Mesendoderm (in vitro differentiated cells): ENCODE results near the gene TSPEAR.
"Not testable (repeated sequence)": the region's sequence is repeated elsewhere in the genome, so short reads cannot be mapped to it uniquely, and the experiment has no call there.

Source experiments
- DNase-seq: peaks from one replicate; pipeline ENCODE4 v3.0.0; 2013
- H2AK5ac ChIP-seq: 2 replicates; pipeline ENCODE4 v1.6.1; 2013; ENCODE audit warnings: low read length, inconsistent platforms
- H2BK120ac ChIP-seq: 2 replicates; pipeline ENCODE4 v1.6.1; 2013; ENCODE audit warnings: low read depth, mild to moderate bottlenecking, low read length, moderate library complexity, mixed read lengths
- H2BK15ac ChIP-seq: replicated peaks from 2 replicates; pipeline ENCODE4 v1.6.1; 2013; ENCODE audit warnings: low read depth, mild to moderate bottlenecking, moderate library complexity
- H2BK5ac ChIP-seq: 2 replicates; pipeline ENCODE4 v1.6.1; 2013; ENCODE audit warnings: low read length, inconsistent platforms
- H3K18ac ChIP-seq: 2 replicates; pipeline ENCODE4 v1.6.1; 2013; ENCODE audit warnings: mild to moderate bottlenecking, low read length, mixed read lengths
- H3K23ac ChIP-seq: one replicate; pipeline ENCODE4 v1.6.1; 2013; ENCODE audit warnings: low read length
- H3K27ac ChIP-seq: 2 replicates; pipeline ENCODE4 v1.5.1; 2013; ENCODE audit warnings: low read depth, mild to moderate bottlenecking, inconsistent platforms, low read length, moderate library complexity
- H3K27me3 ChIP-seq: 2 replicates; pipeline ENCODE4 v1.6.1; 2013; ENCODE audit warnings: low read length, control low read depth, mild to moderate bottlenecking, inconsistent platforms; ENCODE audit not compliant: insufficient read depth, poor library complexity
- H3K36me3 ChIP-seq: 2 replicates; pipeline ENCODE4 v1.6.1; 2013; ENCODE audit warnings: low read length, inconsistent platforms; ENCODE audit not compliant: control insufficient read depth, insufficient read depth
- H3K4ac ChIP-seq: one replicate; pipeline ENCODE4 v1.6.1; 2013; ENCODE audit warnings: low read depth, mild to moderate bottlenecking, low read length, moderate library complexity
- H3K4me1 ChIP-seq: 2 replicates; pipeline ENCODE4 v1.6.1; 2013; ENCODE audit warnings: low read depth, low read length, inconsistent platforms; ENCODE audit not compliant: control insufficient read depth
- H3K4me2 ChIP-seq: 2 replicates; pipeline ENCODE4 v1.6.1; 2013; ENCODE audit warnings: low read length
- H3K4me3 ChIP-seq: 2 replicates; pipeline ENCODE4 v1.5.1; 2013; ENCODE audit warnings: mild to moderate bottlenecking, low read length
- H3K56ac ChIP-seq: one replicate; pipeline ENCODE4 v1.6.1; 2013; ENCODE audit warnings: low read length
- H3K79me1 ChIP-seq: 2 replicates; pipeline ENCODE4 v1.6.1; 2013; ENCODE audit warnings: low read length, inconsistent platforms
- H3K79me2 ChIP-seq: 2 replicates; pipeline ENCODE4 v1.6.1; 2013; ENCODE audit warnings: mild to moderate bottlenecking, low read length; ENCODE audit not compliant: control insufficient read depth, insufficient read depth
- H3K9ac ChIP-seq: 2 replicates; pipeline ENCODE4 v1.6.1; 2013; ENCODE audit warnings: low read length, inconsistent platforms
- H4K5ac ChIP-seq: one replicate; pipeline ENCODE4 v1.6.1; 2013; ENCODE audit warnings: low read length
- H4K8ac ChIP-seq: one replicate; pipeline ENCODE4 v1.6.1; 2013; ENCODE audit warnings: low read depth, mild to moderate bottlenecking, control low read depth, low read length, moderate library complexity
- WGBS: extraction: QIAGEN DNeasy Blood & Tissue Kit; methylation state at CpG from one replicate; pipeline ENCODE4 v1.1.7; 2013; ENCODE audit warnings: low lambda C conversion rate, missing lambda C conversion rate; ENCODE audit not compliant: insufficient coverage; ENCODE audit errors: extremely low coverage; 5-methylcytosine and 5-hydroxymethylcytosine counted together

TSPEAR gene

DNA sequence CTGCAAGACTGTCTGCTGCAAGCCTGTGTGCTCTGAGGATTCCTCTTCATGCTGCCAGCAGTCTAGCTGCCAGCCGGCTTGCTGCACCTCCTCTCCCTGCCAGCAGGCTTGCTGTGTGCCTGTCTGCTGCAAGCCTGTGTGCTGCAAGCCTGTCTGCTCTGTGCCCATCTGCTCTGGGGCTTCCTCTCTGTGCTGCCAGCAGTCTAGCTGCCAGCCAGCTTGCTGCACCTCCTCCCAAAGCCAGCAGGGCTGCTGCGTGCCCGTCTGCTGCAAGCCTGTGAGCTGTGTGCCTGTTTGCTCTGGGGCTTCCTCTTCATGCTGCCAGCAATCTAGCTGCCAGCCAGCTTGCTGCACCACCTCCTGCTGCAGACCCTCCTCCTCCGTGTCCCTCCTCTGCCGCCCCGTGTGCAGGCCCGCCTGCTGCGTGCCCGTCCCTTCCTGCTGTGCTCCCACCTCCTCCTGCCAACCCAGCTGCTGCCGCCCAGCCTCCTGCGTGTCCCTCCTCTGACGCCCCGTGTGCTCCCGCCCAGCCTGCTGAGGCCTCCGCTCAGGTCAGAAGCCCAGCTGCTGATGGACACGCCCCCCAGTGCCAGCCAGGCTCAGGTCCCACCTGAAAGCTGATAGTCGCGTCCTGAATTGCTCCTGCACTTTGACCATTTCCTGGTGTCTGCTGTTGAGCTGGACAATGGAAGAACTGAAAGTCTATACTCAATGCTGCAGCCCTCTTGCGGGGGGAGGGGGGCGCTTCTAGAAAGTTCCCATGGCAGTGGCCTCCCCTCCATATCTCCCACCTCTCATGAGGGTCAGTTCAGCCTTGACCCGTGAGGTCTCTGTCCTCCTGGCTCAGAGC is 136.7 kb downstream of the TSPEAR start:
- no peak overlapping the region for H2AK5ac ChIP-seq
- peak; percentile 11 for DNase-seq
- H2BK120ac ChIP-seq, result no peak overlapping the region
- H3K9ac ChIP-seq, result no peak overlapping the region
- H3K4me1 ChIP-seq, result no peaks in the 10 kb centered on the region
- H3K27ac ChIP-seq, result no peak overlapping the region
- no peaks in the 10 kb centered on the region for H3K36me3 ChIP-seq
- H4K5ac ChIP-seq, result no peak overlapping the region
- no peaks in the 10 kb centered on the region for H3K79me1 ChIP-seq
- no peak overlapping the region for H2BK15ac ChIP-seq
- H3K79me2 ChIP-seq, result no peaks in the 10 kb centered on the region
- no peak overlapping the region for H3K4ac ChIP-seq
- H4K8ac ChIP-seq, result no peak overlapping the region
- H3K56ac ChIP-seq, result no peak overlapping the region
- no peak overlapping the region for H3K18ac ChIP-seq
- no CpG with 5 or more reads among the region's 21 CpGs for WGBS
- H3K4me2 ChIP-seq, result no peak overlapping the region
- no peak overlapping the region for H3K4me3 ChIP-seq
- H3K23ac ChIP-seq, result no peak overlapping the region
- H2BK5ac ChIP-seq, result no peak overlapping the region
- H3K27me3 ChIP-seq, result no peaks in the 10 kb centered on the region

DNA sequence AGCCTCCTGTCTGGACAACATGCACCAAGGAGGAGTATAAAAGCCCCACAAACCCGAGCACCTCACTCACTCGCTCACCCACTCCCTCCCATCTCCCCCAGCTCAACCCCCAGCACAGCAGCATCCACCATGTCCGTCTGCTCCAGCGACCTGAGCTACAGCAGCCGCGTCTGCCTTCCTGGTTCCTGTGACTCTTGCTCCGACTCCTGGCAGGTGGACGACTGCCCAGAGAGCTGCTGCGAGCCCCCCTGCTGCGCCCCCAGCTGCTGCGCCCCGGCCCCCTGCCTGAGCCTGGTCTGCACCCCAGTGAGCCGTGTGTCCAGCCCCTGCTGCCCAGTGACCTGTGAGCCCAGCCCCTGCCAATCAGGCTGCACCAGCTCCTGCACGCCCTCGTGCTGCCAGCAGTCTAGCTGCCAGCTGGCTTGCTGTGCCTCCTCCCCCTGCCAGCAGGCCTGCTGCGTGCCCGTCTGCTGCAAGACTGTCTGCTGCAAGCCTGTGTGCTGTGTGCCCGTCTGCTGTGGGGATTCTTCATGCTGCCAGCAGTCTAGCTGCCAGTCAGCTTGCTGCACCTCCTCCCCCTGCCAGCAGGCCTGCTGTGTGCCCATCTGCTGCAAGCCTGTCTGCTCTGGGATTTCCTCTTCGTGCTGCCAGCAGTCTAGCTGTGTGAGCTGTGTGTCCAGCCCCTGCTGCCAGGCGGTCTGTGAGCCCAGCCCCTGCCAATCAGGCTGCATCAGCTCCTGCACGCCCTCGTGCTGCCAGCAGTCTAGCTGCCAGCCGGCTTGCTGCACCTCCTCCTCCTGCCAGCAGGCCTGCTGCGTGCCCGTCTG is 137.5 kb downstream of the TSPEAR start, which contains the start of gene KRTAP10-4:
TSS of gene KRTAP10-4 (plus strand) at position 100 of the 827 bp plus-strand sequence. CDS start at position 130, 30 bp downstream.
- H2BK5ac ChIP-seq, H4K8ac ChIP-seq, H3K18ac ChIP-seq, H3K36me3 ChIP-seq, H2BK120ac ChIP-seq, DNase-seq, H3K79me1 ChIP-seq, H4K5ac ChIP-seq, H3K4me3 ChIP-seq, H3K56ac ChIP-seq, H3K79me2 ChIP-seq, H3K9ac ChIP-seq, H3K4me1 ChIP-seq, H3K23ac ChIP-seq, H2AK5ac ChIP-seq, H3K27ac ChIP-seq, H3K4me2 ChIP-seq, H3K4ac ChIP-seq, H3K27me3 ChIP-seq, H2BK15ac ChIP-seq: not testable (repeated sequence)
- no CpG with 5 or more reads among the region's 25 CpGs for WGBS

DNA sequence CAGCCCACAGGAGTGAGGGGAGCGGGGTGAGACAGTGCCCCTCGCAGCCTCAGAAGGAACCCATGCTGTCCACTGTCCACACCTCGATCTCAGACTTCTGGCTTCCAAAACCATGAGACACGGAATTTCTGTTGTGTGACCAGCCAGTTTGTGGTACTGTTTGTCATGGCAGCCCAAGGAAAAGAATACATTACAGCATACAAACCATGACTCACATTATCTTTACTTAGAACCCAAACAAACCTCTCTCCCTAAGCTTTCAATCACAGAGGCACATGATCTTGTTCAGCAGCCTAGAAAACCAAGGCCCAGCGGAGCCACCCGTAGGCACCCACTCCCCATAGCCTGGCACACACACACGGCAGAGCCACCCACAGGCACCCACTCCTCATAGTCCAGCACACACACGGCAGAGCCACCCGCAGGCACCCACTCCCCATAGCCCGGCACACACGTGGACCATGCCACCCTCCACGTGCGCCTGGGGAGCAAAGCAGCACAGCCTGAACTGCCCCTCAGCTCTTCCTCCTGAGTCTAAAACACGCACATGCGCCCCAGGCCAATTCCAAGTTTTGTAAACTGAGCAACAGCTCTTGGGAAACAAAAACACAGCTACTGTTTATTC is 138.3 kb downstream of the TSPEAR start:
- H2BK15ac ChIP-seq, result no peak overlapping the region
- no peak overlapping the region for H2AK5ac ChIP-seq
- no peak overlapping the region for H3K9ac ChIP-seq
- H3K27ac ChIP-seq, result no peak overlapping the region
- H3K27me3 ChIP-seq, result no peaks in the 10 kb centered on the region
- no peak overlapping the region for H3K4me3 ChIP-seq
- no peak overlapping the region for H2BK120ac ChIP-seq
- no peaks in the 10 kb centered on the region for H3K36me3 ChIP-seq
- no CpG with 5 or more reads among the region's 15 CpGs for WGBS
- H3K4me2 ChIP-seq, result no peak overlapping the region
- no peaks in the 10 kb centered on the region for H3K79me1 ChIP-seq
- no peak overlapping the region for H3K23ac ChIP-seq
- no peak overlapping the region for H3K56ac ChIP-seq
- H3K18ac ChIP-seq, result no peak overlapping the region
- no peak for DNase-seq
- H3K79me2 ChIP-seq, result no peaks in the 10 kb centered on the region
- H4K5ac ChIP-seq, result no peak overlapping the region
- no peak overlapping the region for H2BK5ac ChIP-seq
- no peak overlapping the region for H4K8ac ChIP-seq
- H3K4me1 ChIP-seq, result no peaks in the 10 kb centered on the region
- H3K4ac ChIP-seq, result no peak overlapping the region

DNA sequence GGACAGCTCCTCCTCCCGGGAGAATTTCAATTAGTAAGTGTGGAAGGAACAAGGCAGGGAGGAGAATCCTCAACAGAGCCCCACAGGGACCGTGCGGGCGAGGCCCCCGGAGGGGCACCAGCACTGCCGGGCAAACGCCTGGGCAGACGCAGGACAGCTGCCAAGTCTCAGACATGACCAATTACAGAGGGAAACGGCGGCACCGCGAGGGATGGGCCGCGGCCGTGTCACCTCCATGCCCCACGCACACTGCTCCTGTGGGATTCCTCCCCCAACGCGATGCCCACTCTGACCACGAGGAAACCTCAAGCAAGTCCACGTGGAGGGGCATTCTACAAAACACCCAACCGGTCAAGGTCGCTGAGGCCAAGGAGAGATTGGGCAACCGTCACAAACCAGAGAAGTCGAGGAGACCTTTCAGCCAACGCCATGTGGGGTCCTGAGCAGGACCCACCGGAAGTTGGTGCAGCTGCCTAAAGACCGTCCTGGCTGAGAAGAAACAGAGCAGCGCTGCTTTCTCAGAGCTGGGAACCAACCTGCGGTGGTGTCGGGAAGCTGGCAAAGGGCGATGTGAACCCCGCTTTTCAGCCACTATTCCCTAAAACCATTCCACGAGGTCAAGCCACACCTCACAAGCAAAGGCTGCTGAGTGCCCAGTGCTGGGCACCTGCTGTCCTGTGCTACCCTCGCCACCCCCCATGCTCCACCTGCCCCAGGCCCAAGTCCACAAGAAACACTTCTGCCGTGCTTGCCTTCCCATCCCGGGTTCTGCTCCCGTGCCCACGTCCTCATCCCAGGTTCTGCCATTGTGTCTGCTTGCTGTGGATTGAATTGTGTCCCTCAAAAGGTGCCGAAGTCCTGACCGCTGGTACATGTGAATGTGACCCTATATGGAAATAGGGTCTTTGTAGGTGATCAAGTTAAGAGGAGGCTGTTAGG is 139.3 kb downstream of the TSPEAR start:
- no peaks in the 10 kb centered on the region for H3K79me2 ChIP-seq
- DNase-seq, result no peak
- no peak overlapping the region for H3K4ac ChIP-seq
- H2BK5ac ChIP-seq, result no peak overlapping the region
- H3K4me2 ChIP-seq, result no peak overlapping the region
- H4K8ac ChIP-seq, result no peak overlapping the region
- H3K27ac ChIP-seq, result no peak overlapping the region
- H3K79me1 ChIP-seq, result no peaks in the 10 kb centered on the region
- no peak overlapping the region for H3K4me3 ChIP-seq
- no peak overlapping the region for H4K5ac ChIP-seq
- no peak overlapping the region for H2BK15ac ChIP-seq
- no peak overlapping the region for H2AK5ac ChIP-seq
- H3K23ac ChIP-seq, result no peak overlapping the region
- H3K27me3 ChIP-seq, result no peaks in the 10 kb centered on the region
- H3K18ac ChIP-seq, result no peak overlapping the region
- no peak overlapping the region for H3K56ac ChIP-seq
- no peaks in the 10 kb centered on the region for H3K4me1 ChIP-seq
- no CpG with 5 or more reads among the region's 40 CpGs for WGBS
- H3K9ac ChIP-seq, result no peak overlapping the region
- H3K36me3 ChIP-seq, result no peaks in the 10 kb centered on the region
- no peak overlapping the region for H2BK120ac ChIP-seq

DNA sequence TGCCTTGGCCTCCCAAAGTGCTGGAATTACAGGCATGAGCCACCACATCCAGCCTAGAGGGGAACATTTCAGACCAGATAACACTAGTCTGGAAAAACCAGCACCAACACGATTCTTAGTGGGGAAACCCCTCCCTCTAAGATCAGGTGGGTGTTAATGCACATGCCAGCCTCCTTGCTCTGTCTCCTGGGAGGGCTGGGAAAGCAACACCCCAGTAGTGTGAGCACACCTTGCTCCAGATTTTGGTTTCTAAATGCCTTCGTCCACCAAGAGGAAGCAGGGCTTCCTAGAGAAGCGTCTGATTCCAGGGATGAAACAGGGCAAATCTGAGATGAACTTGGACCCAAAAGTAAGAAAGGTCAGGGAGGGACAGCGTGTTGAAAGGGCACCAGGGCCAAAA is 140.1 kb downstream of the TSPEAR start:
- Histone ChIP-seq H3K79me1 (no peaks in the 10 kb centered on the region), H3K4ac (no peak overlapping the region), H3K36me3 (no peaks in the 10 kb centered on the region), H4K8ac (no peak overlapping the region), H2AK5ac (no peak overlapping the region), H3K4me1 (no peaks in the 10 kb centered on the region), H3K18ac (no peak overlapping the region), H3K4me2 (no peak overlapping the region), H2BK15ac (no peak overlapping the region), H4K5ac (no peak overlapping the region), H3K27me3 (no peaks in the 10 kb centered on the region), H3K79me2 (no peaks in the 10 kb centered on the region), H3K23ac (no peak overlapping the region), H3K27ac (no peak overlapping the region), H3K9ac (no peak overlapping the region), H3K4me3 (no peak overlapping the region), H2BK5ac (no peak overlapping the region), H3K56ac (no peak overlapping the region), H2BK120ac (no peak overlapping the region)
- no peak for DNase-seq
- no CpG with 5 or more reads among the region's 4 CpGs for WGBS
